ENCODE measurements around the gene CRISPLD2. TPM values are rescaled to one million over a fixed set of nuclear protein-coding genes. Genes with fewer than 3 reads are reported as not detected.

The CRISPLD2 gene
- total and polyA plus RNA-seq, 9 of the 15 experiments (the other 6 are each of a cell fraction or from before 2014, with no cell fraction given): 0.03 to 0.24 (median 0.04) TPM; not detected in 4

DNA sequence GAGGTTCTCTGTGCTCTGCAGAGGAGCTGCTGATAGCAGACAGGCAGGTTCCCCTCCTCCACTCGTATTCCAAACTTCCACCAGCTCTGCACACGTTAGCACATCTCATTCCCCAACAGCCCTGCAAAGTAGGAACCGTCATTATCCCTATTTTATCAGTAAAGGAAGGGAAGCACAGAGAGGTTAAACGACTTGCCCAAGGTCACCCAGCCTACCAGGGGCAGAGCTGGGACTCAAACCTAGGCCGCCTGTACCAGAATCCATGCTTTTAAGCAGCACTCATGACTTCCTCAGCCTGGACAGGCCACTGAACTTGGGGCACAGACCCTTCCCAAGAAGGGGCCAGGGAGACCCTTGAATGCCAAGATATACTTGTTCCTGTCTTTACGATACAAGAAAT is 75.2 kb downstream of the CRISPLD2 start (continued):
- no peak for TF ChIP-seq HNRNPLL (IDR thresholded peaks at IDR 0.05; ENCODE audit: low read depth, low read length, poor library complexity, severe bottlenecking)
- TF ChIP-seq HDAC8 (tag; IDR thresholded peaks at IDR 0.05): no peak
- TF ChIP-seq MAZ (CRISPR knock-in tag; conservative IDR thresholded peaks at IDR 0.05 in 1 of 2, IDR thresholded peaks at IDR 0.05 in 1 of 2): no peak
- TF ChIP-seq CREB1 (IDR thresholded peaks at IDR 0.05): no peak
- no peak for TF ChIP-seq CREB1 (CRISPR knock-in tag; IDR thresholded peaks at IDR 0.05)
- no peak for TF ChIP-seq KDM5B (IDR thresholded peaks at IDR 0.05; ENCODE audit: insufficient replicate concordance, low read depth, low read length)
- no peak for TF ChIP-seq DMBX1 (CRISPR knock-in tag; IDR thresholded peaks at IDR 0.05; ENCODE audit: borderline replicate concordance)
- no peak for TF ChIP-seq SRSF9 (IDR thresholded peaks at IDR 0.05; ENCODE audit: borderline replicate concordance, low read depth, low read length)
- TF ChIP-seq, protein P1, sequence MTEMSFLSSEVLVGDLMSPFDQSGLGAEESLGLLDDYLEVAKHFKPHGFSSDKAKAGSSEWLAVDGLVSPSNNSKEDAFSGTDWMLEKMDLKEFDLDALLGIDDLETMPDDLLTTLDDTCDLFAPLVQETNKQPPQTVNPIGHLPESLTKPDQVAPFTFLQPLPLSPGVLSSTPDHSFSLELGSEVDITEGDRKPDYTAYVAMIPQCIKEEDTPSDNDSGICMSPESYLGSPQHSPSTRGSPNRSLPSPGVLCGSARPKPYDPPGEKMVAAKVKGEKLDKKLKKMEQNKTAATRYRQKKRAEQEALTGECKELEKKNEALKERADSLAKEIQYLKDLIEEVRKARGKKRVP (CRISPR knock-in tag; IDR thresholded peaks at IDR 0.05): no peak
- TF ChIP-seq, protein P2, sequence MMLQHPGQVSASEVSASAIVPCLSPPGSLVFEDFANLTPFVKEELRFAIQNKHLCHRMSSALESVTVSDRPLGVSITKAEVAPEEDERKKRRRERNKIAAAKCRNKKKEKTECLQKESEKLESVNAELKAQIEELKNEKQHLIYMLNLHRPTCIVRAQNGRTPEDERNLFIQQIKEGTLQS (IDR thresholded peaks at IDR 0.05): no peak
- TF ChIP-seq, protein P2 (CRISPR knock-in tag; conservative IDR thresholded peaks at IDR 0.05): no peak
- no peak for TF ChIP-seq LARP7 (IDR thresholded peaks at IDR 0.05)
- TF ChIP-seq ZNF274 (IDR thresholded peaks at IDR 0.05; ENCODE audit: borderline replicate concordance, low read depth, low read length): no peak
- no peak for TF ChIP-seq TBP (optimal IDR thresholded peaks at IDR 0.05; ENCODE audit: low read depth, low read length)
- TF ChIP-seq, protein P3, sequence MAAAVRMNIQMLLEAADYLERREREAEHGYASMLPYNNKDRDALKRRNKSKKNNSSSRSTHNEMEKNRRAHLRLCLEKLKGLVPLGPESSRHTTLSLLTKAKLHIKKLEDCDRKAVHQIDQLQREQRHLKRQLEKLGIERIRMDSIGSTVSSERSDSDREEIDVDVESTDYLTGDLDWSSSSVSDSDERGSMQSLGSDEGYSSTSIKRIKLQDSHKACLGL (CRISPR knock-in tag; IDR thresholded peaks at IDR 0.05; ENCODE audit: borderline replicate concordance, poor library complexity, severe bottlenecking): no peak
- no peak for TF ChIP-seq TEAD1 (CRISPR knock-in tag; IDR thresholded peaks at IDR 0.05)
